Activated CD8-positive, alpha-beta memory T cell treated with anti-CD3 and anti-CD28 coated beads for 4 hours (primary cell): ENCODE results near the gene BTG1.

Source experiments
- DNase-seq, 2 donors: peaks; one replicate each; pipeline ENCODE4 v3.0.0-alpha.2; 2020; ENCODE audit warnings: low read depth in 2 of 2

BTG1 gene

GRCh38 chr12:92145731-92146496 is at the start of gene BTG1:
Gene BTG1, minus strand, starts transcription at chr12:92145846. Its CDS starts 311 bp downstream, at chr12:92145535.
- DNase-seq: peak; percentile 97 to 99

GRCh38 chr12:92194561-92194960 is 48.9 kb upstream of the BTG1 start:
- no peak for DNase-seq

- DNase-seq: no peak
Observed at GRCh38 chr12:92193846-92194245, 48.2 kb upstream of the BTG1 start.

GRCh38 chr12:92193063-92193462 is 47.4 kb upstream of the BTG1 start:
- DNase-seq: no peak

GRCh38 chr12:92192360-92192759 is 46.7 kb upstream of the BTG1 start:
- no peak for DNase-seq

- no peak for DNase-seq
Observed at GRCh38 chr12:92191061-92191460, 45.4 kb upstream of the BTG1 start.

- DNase-seq: no peak
Observed at GRCh38 chr12:92188517-92189188, 43.0 kb upstream of the BTG1 start.

- no peak for DNase-seq
Observed at GRCh38 chr12:92186038-92186470, 40.4 kb upstream of the BTG1 start.

- no peak for DNase-seq
Observed at GRCh38 chr12:92185052-92185451, 39.4 kb upstream of the BTG1 start.

- DNase-seq: no peak
Observed at GRCh38 chr12:92183575-92183974, 37.9 kb upstream of the BTG1 start.

- DNase-seq: no peak
Observed at GRCh38 chr12:92178340-92178739, 32.7 kb upstream of the BTG1 start.

GRCh38 chr12:92176646-92177045 is 31.0 kb upstream of the BTG1 start:
- no peak for DNase-seq

GRCh38 chr12:92175961-92176360 is 30.3 kb upstream of the BTG1 start:
- no peak for DNase-seq

- DNase-seq: no peak
Observed at GRCh38 chr12:92170050-92170449, 24.4 kb upstream of the BTG1 start.

- no peak for DNase-seq
Observed at GRCh38 chr12:92167075-92167474, 21.4 kb upstream of the BTG1 start.

GRCh38 chr12:92164712-92165111 is 19.1 kb upstream of the BTG1 start:
- no peak for DNase-seq

GRCh38 chr12:92162079-92162478 is 16.4 kb upstream of the BTG1 start:
- DNase-seq: no peak

- DNase-seq: no peak
Observed at GRCh38 chr12:92158796-92159439, 13.3 kb upstream of the BTG1 start.

- no peak for DNase-seq
Observed at GRCh38 chr12:92156704-92157395, 11.2 kb upstream of the BTG1 start.

- no peak for DNase-seq
Observed at GRCh38 chr12:92156139-92156538, 10.5 kb upstream of the BTG1 start.

- DNase-seq: no peak
Observed at GRCh38 chr12:92155733-92156132, 10.1 kb upstream of the BTG1 start.

GRCh38 chr12:92151916-92152315 is 6.3 kb upstream of the BTG1 start:
- no peak for DNase-seq
